ENCODE measurements around the gene RFX1.

DNA sequence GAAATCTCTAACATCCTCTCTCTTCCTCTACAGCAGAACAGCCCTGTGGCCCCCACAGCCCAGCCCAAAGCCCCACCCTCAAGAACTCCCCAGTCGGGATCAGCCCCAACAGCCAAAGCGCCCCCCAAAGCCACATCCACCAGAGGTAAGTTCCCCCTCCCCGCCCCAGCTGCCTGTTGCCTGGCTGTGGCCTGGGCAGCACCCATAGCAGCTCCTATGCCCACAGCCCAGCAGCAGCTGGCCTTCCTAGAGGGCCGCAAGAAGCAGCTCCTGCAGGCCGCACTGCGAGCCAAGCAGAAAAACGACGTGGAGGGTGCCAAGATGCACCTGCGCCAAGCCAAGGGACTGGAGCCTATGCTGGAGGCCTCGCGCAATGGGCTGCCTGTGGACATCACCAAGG lies 85.6 kb downstream of the RFX1 start:
- TF ChIP-seq, protein P1, sequence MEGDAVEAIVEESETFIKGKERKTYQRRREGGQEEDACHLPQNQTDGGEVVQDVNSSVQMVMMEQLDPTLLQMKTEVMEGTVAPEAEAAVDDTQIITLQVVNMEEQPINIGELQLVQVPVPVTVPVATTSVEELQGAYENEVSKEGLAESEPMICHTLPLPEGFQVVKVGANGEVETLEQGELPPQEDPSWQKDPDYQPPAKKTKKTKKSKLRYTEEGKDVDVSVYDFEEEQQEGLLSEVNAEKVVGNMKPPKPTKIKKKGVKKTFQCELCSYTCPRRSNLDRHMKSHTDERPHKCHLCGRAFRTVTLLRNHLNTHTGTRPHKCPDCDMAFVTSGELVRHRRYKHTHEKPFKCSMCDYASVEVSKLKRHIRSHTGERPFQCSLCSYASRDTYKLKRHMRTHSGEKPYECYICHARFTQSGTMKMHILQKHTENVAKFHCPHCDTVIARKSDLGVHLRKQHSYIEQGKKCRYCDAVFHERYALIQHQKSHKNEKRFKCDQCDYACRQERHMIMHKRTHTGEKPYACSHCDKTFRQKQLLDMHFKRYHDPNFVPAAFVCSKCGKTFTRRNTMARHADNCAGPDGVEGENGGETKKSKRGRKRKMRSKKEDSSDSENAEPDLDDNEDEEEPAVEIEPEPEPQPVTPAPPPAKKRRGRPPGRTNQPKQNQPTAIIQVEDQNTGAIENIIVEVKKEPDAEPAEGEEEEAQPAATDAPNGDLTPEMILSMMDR (IDR thresholded peaks at IDR 0.05 in 4 of 5, conservative IDR thresholded peaks at IDR 0.05 in 1 of 5): no peak
- no peak for TF ChIP-seq POLR2A (IDR thresholded peaks at IDR 0.05)

Measured in gastrocnemius medialis (tissue), 4 donors.